Measurements from ENCODE around the gene SRL.

The SRL gene

DNA sequence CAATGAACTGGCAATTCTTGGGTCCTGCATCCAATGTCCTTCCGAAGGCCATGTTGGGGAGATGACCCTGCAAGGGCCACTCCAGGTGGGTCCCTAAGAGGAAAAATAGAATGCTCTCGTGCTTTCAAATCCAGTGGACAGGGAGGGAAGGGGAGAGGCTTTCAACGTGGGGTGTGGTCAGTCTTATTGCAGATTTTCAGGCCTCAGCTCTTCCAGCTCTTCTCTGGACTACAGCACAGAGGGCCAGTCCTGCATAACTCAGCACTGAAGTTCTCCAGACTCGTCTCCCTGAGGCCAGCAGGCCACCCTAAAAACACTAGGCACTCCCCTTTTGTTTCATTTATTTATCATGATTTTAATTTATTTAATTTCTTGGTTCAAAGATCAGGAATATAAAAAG lies 43.1 kb downstream of the SRL start:
- no peak for DNase-seq

GRCh38 chr16:4194661-4195060 lies 47.2 kb downstream of the SRL start:
- DNase-seq: no peak

- DNase-seq: no peak
Observed at GRCh38 chr16:4193920-4194319, 48.0 kb downstream of the SRL start.

DNA sequence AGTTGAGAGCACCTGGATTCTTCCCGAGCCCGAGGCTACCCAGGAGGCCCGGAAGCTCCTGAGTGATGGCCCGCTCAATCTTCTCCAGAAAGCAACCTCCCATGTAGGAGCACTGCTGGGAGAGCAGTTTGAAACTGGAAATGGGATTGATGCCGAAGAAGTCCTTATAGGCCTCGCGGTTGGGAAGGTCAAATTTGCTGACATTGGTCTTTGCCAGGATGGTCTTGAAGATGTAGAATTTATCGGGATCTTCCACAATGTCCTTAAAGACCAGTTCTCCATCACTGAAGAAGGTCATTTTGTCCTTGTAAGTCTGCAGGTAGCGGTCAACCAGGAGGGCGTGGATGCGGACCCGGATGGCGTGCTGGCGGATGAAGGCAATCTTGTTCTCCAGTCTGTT lies 49.7 kb downstream of the SRL start:
- DNase-seq: no peak

DNA sequence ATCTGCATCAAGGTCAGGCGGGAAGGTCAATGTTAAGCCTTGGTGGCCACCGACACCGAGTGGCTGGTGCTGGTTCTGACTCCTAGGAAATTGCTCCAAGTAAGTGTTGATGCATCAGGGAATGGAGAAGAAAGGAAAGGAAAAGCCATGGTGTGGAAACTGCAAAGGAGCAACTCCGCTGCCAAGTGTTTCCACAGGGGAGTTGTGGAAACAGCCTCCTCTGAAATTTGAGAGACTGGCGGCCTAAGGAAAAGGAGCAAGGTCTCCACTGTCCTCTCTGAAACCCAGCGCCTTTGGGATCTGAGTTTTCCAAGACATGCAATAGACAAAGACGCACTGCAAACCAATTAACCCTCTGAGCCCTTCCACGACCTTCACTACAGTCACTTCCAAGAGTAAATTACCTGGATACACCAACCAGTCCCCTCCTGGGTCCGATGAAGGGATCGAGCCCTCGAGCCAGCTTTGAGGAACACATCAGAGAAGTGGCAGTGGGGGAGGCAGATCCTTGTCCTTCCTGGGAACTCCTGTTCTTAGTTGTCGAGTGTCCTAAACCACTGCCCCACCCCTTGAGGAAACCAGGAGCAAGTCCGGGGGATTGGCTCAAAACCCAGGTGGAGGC lies 51.1 kb downstream of the SRL start:
- DNase-seq: no peak

DNA sequence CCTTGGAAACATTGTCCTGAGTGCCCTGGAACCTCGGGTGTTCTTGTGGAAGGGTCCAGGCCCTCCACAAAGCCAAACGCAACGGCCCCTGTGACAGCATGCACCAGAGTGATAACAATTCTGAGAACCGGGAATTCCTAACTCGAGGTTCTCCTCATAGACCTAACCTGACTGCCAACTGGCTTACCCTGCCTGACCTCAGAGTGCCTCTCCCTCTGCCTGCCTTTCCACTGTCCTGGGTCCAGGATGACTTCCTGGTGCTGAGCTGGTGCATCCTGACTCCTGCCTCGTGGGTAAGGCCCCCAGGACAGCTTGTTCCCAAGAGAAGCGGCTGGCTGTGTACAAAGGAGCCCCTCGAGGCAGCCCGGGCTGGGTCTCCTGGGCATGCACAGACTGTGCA lies 51.8 kb downstream of the SRL start:
- no peak for DNase-seq

GRCh38 chr16:4184038-4184702 lies 57.7 kb downstream of the SRL start:
- no peak for DNase-seq

- peak; percentile 70 for DNase-seq
Observed at GRCh38 chr16:4183237-4184037, 58.4 kb downstream of the SRL start.

DNA sequence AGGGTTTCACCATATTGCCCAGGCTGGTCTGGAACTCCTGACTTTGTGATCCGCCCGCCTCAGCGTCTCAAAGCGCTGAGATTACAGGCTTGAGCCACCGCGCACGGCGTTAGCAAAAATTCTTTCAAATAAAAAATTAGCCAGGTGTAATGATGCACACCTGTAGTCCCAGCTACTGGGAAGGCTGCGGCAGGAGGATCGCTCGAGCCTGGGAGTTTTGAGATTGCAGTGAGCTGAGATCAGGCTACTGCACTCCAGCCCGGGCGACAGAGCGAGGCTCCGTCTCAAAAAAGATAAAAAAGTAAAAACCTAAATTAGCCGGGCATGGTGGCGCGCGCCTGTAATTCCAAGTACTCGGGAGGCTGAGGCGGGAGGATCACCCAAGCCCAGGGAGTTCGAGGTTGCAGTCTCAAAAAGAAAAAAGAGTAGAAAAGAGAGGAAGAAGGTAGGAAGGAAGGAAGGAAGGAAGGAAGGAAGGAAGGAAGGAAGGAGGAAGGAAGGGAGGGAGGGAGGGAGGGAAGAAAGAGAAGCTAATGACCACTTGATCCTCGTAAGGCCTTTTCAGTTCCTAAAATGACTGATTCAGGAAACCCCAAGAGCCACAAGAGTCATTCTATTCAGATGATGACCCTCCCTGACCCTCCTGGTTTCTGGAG lies 59.2 kb downstream of the SRL start:
- DNase-seq: no peak

- no peak for DNase-seq
Observed at GRCh38 chr16:4180511-4180910, 61.4 kb downstream of the SRL start.

- DNase-seq: no peak
Observed at GRCh38 chr16:4179763-4180260, 62.1 kb downstream of the SRL start.

- no peak for DNase-seq
Observed at GRCh38 chr16:4179020-4179419, 62.9 kb downstream of the SRL start.

DNA sequence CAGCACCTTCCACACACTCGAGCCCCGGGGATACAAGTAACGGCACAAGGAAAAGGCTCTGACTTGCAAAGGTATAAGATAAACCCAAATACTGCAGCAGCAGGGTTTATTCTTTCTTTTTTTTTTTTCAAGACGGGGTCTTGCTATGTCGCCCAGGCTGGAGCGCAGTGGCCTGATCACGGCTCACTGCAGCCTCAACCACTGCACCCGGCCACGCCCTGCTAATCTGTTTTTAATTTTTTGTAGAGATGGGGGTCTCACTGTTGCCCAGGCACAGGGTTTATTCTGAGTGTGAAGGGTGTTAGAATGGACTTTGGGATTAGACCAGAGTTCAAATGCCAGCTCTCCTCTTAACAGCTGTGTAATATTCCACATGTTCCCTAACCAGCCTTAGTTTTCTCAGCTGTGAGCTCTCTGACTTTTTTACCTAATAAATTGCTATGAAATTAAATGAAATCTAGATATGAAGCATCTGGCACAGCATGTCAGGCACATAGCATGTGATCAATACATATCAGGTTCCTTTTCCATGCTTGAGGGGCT lies 63.3 kb downstream of the SRL start:
- no peak for DNase-seq

GRCh38 chr16:4176906-4177417 lies 64.9 kb downstream of the SRL start:
- no peak for DNase-seq

- DNase-seq: no peak
Observed at GRCh38 chr16:4175849-4176248, 66.0 kb downstream of the SRL start.

DNA sequence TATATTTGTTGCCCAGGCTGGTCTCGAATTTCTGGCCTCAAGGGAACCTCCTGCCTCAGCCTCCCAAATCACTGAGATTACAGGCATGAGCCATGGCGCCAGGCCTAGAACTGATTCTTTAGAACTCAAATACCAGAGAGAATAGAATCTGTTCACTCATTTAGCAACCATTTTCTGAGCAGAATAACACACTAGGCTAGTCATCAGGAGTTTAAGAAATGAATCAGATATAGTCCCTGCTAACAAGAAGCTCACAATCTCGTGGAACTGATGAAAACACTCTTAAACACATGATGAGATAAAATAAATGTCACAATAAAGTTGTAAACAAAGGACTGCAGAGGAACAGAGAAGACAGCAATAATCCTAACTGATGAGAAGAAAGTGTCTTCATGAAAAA lies 69.8 kb downstream of the SRL start:
- no peak for DNase-seq

- no peak for DNase-seq
Observed at GRCh38 chr16:4169415-4169814, 72.5 kb downstream of the SRL start.

GRCh38 chr16:4166821-4167220 lies 75.1 kb downstream of the SRL start:
- DNase-seq: no peak

DNA sequence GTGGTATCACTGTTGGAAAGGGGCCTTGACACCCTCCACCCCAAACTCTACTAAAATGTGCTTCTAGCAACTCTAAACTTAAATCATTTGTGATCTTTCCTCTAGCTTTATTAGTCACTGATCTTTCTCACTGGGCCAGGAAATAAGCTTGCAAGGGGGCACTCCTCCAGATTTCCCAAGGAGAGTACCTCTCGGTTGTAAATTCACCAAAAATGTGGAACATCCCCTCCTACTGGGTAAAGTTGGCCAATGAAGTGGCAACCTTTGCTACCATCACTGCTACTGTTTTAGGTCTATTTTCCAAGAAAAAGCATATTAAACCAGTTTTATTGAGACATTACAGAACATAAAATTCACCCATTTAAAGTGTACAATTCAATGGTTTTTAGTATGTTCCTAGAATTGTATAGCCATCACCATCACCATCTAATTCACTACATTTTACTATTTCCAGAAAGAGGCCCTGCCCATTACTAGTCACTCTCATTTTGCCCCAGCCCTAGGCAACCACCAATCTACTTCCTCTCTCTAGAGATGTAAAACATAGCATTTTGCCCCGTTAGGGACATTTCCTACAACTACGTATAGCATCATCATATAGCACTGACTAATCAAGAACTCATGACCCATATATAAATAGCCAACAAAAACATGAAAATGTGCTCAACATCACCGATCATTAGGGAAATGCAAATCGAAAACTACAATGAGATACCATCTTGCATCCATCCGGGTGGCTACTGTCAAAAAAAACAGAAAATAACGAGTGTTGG lies 81.0 kb downstream of the SRL start:
- DNase-seq: no peak

- DNase-seq: no peak
Observed at GRCh38 chr16:4159726-4160125, 82.2 kb downstream of the SRL start.

GRCh38 chr16:4158143-4159093 lies 83.5 kb downstream of the SRL start:
- DNase-seq: no peak
